ENCODE measurements around the gene CHST6.
"Not testable (repeated sequence)": the region's sequence is repeated elsewhere in the genome, so short reads cannot be mapped to it uniquely, and the experiment has no call there.

CHST6 gene

GRCh38 chr16:75502916-75503605 is 7.8 kb upstream of the CHST6 start:
- no peak for DNase-seq (ENCODE audit: low spot score)

DNA sequence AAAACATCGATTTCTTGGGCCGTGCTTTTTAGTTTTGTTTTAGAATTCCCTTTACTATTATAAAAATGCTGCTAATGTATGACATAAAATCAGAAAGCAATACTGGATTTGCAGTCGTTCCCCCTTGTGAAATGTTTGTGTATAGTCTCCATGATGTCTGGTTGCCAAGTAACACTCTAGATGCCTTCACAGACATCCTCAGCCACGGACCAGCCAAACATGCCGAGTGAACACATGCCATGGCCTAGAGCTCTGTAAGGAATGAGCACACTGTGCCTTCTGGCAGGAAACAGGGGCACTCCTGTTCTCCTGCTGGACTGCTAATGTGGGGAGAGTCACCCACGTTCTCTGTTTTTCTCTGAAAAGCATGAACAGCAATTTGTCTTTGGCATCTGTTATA is 6.6 kb upstream of the CHST6 start:
- not testable (repeated sequence) for DNase-seq (ENCODE audit: low spot score)

- DNase-seq (ENCODE audit: low spot score) = no peak
Observed at GRCh38 chr16:75501359-75501758, 6.1 kb upstream of the CHST6 start.

- DNase-seq (ENCODE audit: low spot score) = not testable (repeated sequence)
Observed at GRCh38 chr16:75498605-75499322, 3.5 kb upstream of the CHST6 start.

- DNase-seq (ENCODE audit: low spot score) = no peak
Observed at GRCh38 chr16:75497558-75497957, 2.3 kb upstream of the CHST6 start.

GRCh38 chr16:75494661-75495075 is 573 bp downstream of the CHST6 start:
- no peak for DNase-seq (ENCODE audit: low spot score)

- DNase-seq (ENCODE audit: low spot score) = no peak
Observed at GRCh38 chr16:75494184-75494583, 1.1 kb downstream of the CHST6 start.

GRCh38 chr16:75491876-75492275 is 3.4 kb downstream of the CHST6 start:
- no peak for DNase-seq (ENCODE audit: low spot score)

DNA sequence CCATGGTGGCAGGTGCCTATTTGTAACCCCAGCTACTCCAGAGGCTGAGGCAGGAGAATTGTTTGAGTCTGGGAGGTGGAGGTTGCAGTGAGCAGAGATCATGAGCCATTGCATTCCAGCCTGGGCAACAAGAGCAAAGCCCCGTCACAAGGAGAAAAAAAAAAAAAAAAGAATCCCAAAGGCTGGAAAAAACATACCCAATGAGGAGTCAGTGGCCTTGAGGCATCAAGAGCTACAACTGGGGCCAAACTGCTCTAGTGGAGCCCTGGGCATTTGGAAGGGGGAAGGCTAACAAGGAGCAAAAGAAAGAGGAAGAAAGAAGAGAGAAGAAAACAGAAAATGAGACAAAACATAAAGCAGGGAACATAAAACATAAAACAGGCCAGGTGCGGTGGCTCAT is 6.9 kb downstream of the CHST6 start:
- no peak for DNase-seq (ENCODE audit: low spot score)

GRCh38 chr16:75486676-75487313 is 8.4 kb downstream of the CHST6 start:
- no peak for DNase-seq (ENCODE audit: low spot score)

GRCh38 chr16:75486014-75486675 is 9.1 kb downstream of the CHST6 start:
- DNase-seq (ENCODE audit: low spot score) = no peak

- DNase-seq (ENCODE audit: low spot score) = no peak
Observed at GRCh38 chr16:75485230-75486013, 9.8 kb downstream of the CHST6 start.

DNA sequence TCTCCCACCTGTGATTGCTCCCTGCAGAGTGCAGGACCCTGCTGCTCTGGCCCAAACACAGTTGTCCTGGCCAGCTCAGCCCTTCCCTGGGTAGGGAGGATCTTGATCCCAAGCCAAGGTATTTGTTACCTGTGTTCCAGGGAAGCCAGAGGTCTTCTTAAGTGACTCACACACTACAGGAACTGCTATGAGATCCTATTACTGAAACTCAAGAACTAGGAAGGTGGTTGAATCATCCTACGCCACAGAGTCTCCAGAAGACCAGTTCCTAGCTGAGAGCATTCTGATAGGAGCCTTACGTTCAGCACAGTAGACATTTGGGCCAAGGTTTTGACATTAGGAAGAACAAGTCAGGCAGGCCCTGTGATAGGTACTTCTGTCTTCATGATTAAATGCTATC is 12.0 kb downstream of the CHST6 start:
- no peak for DNase-seq (ENCODE audit: low spot score)

DNA sequence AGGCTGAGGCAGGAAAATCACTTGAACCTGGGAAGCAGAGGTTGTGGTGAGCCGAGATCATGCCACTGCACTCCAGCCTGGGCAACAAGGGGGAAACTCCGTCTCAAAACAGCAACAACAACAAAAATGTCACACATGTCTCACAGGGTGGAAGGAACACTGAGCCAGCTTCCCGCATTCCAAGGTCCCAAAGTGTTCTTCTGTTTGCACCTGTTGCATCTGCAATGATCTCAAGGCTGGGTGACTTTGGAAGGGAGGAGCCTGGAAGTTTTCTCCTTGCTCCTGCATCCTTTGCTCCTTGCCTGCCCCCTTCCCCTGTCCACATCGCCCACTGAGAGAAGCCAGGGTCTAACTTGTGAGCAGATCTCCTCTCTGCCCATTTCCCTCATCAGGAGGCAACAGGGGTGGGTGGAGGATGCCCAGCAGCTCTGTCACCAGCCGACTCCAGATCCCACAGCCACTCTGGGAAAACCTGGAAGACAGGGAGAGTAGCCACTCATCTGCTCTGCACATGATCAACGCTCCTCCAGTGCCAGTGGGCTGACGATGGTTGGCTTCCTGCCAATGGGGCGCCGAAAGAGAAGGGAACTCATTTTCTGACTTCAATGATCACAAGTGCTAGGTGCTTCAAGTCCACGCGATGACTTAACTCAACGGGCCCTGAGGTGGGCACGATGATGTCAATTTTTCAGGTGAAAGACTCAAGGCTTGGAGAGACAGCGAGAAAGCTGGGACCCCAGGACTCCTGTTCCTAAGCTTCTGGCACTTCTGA is 12.6 kb downstream of the CHST6 start:
- no peak for DNase-seq (ENCODE audit: low spot score)

GRCh38 chr16:75481475-75481874 is 13.8 kb downstream of the CHST6 start:
- no peak for DNase-seq (ENCODE audit: low spot score)

GRCh38 chr16:75479421-75479990 is 15.7 kb downstream of the CHST6 start:
- no peak for DNase-seq (ENCODE audit: low spot score)

DNA sequence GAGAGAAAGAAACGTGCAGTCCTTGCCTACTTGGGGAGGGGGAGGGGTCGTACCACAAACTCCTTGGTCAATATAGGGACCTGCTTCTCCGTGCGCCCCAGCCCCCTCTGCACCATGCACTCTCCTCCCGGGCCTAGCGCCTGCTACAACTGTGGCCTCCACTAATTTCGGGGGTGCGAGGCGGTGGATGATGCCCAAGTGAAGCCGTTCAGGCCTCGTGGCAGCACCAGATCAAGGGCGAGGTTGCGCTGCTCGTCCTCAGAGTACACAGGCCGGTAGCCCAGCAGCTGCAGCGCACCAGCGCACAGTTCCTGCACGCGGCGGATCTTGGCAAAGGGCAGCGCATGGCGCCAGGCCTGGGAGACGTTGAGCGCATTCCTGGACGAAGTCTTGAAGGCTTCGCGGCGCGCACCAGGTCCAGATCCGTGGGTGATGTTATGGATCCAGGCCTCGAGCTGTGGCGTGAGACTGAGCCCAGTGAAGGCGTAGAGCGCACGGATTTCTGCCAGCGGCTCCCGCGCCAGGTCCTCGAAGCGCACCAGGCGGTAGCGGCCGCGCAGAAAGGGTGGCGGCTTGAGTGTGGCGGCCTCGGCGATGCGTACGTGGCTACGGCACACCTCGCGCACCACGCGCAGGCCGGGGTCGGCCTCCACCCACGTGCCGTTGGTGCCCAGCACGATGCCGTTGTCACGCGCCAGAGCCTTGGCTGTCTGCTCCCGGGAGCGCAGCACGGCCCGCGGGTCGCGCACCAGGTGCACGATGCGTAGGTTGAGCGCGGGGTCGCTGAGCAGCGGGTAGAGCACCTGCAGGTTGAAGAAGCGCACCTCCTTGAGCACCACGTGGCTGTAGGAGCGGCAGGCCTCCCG is 16.5 kb downstream of the CHST6 start:
- no peak for DNase-seq (ENCODE audit: low spot score)

DNA sequence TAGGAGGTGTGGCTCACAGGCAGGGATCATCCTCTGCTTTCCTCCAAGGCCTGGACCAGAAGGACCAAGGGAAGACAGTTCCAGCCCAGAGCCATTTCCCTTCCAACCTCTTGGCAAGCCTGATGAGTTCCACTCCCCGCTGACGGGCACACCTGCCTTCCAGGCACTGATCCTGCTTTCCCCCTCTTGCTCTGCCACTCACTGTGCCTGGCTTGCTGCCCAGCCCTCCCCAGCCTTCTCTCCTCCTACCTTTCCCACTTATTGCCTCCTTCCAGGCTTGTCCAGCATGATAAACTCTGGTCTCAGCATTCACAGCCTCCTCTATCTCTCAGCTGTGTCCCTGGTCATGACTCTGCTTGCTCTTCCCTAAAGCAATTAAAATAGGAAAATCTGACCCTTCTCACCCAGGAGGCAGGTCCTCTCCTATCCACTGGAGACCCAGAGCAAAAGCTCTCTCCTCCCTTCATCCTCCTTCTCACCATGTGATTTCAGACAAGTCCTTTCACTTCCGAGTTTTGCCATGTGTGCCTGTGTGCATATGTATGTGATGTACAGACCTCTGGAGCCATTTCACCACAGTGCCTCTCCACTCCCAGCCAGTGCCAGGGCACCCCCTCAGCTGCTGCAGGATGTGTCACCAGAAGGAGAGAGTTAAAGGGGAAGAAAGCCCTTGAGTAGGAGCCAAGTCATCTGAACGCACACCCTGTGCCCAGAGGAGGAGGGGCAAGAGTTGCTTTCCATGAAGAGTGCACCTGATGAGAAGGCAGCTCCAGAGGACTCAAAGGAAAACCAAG is 17.4 kb downstream of the CHST6 start:
- no peak for DNase-seq (ENCODE audit: low spot score)

GRCh38 chr16:75476817-75477216 is 18.4 kb downstream of the CHST6 start:
- DNase-seq (ENCODE audit: low spot score) = no peak
